Smooth muscle cell (in vitro differentiated cells): Measurements from ENCODE around the gene NMNAT2. TPM values are rescaled to one million over a fixed set of nuclear protein-coding genes. Genes with fewer than 3 reads are reported as not detected.

Experiments
- DNase-seq: peaks from one replicate; lab custom pipeline; 2025; ENCODE audit not compliant: unreplicated experiment; lab: John Stamatoyannopoulos, UW
- H2AFZ ChIP-seq: fragments of 200-600 bp; sonication (generic); 2 replicates; pipeline ENCODE4 v1.6.0; 2016; ENCODE audit warnings: antibody characterized with exemption, low read depth, mild to moderate bottlenecking
- H3F3A ChIP-seq: fragments of 200-600 bp; sonication (generic); 2 replicates; pipeline ENCODE4 v1.6.0; 2017; ENCODE audit warnings: antibody characterized with exemption, low read depth
- H3K27ac ChIP-seq: fragments of 200-600 bp; sonication (generic); 2 replicates; pipeline ENCODE4 v1.5.1; 2016; ENCODE audit warnings: low read depth, mild to moderate bottlenecking
- H3K27me3 ChIP-seq: fragments of 200-600 bp; sonication (generic); 2 replicates; pipeline ENCODE4 v1.6.1; 2016; ENCODE audit warnings: low read depth, mild to moderate bottlenecking
- H3K36me3 ChIP-seq: fragments of 200-600 bp; sonication (generic); 2 replicates; pipeline ENCODE4 v1.5.1; 2016; ENCODE audit warnings: low read depth
- H3K4me1 ChIP-seq: fragments of 200-600 bp; sonication (generic); 2 replicates; pipeline ENCODE4 v1.5.1; 2016; ENCODE audit warnings: low read depth
- H3K4me2 ChIP-seq: fragments of 200-600 bp; sonication (generic); 2 replicates; pipeline ENCODE4 v1.6.0; 2016; ENCODE audit warnings: mild to moderate bottlenecking
- H3K4me3 ChIP-seq: fragments of 200-600 bp; sonication (generic); 2 replicates; pipeline ENCODE4 v1.5.1; 2016; ENCODE audit warnings: mild to moderate bottlenecking
- H3K79me2 ChIP-seq: fragments of 200-600 bp; sonication (generic); 2 replicates; pipeline ENCODE4 v1.6.0; 2016; ENCODE audit warnings: low read depth, mild to moderate bottlenecking
- H3K9ac ChIP-seq: fragments of 200-600 bp; sonication (generic); 2 replicates; pipeline ENCODE4 v1.6.0; 2016; ENCODE audit warnings: low read depth
- H3K9me3 ChIP-seq: fragments of 200-600 bp; sonication (generic); replicated peaks from 2 replicates; pipeline ENCODE4 v1.5.1; 2016; ENCODE audit warnings: low read depth
- H4K20me1 ChIP-seq: fragments of 200-600 bp; sonication (generic); 2 replicates; pipeline ENCODE4 v1.6.0; 2016; ENCODE audit warnings: low read depth
- CTCF ChIP-seq: fragments of 200-600 bp; sonication (generic); IDR thresholded peaks from 2 replicates; pipeline ENCODE4 v1.5.1; 2017; ENCODE audit warnings: borderline replicate concordance, mild to moderate bottlenecking, antibody characterized with exemption; ENCODE audit not compliant: insufficient read depth, poor library complexity, severe bottlenecking
- WGBS: methylation state at CpG from one replicate; pipeline ENCODE4 v1.1.7; 2016; ENCODE audit warnings: low lambda C conversion rate; 5-methylcytosine and 5-hydroxymethylcytosine counted together
- polyA plus RNA-seq: library from polyadenylated mRNA; unstranded; fragments of >200 nt; fragmentation: Nextera tagmentation; extraction: Ambion mirVana; gene quantifications from 2 replicates; pipeline ENCODE4 v1.2.1, GENCODE V29; 2016
- total RNA-seq: library from RNA; depleted of rRNA; stranded (reverse); fragments of >200 nt; gene quantifications from 2 replicates; pipeline ENCODE4 v1.2.3, GENCODE V29; 2014

NMNAT2 gene
- total and polyA plus RNA-seq, 2 experiments from 2014 or later, result 0.22 to 0.43 TPM

DNA sequence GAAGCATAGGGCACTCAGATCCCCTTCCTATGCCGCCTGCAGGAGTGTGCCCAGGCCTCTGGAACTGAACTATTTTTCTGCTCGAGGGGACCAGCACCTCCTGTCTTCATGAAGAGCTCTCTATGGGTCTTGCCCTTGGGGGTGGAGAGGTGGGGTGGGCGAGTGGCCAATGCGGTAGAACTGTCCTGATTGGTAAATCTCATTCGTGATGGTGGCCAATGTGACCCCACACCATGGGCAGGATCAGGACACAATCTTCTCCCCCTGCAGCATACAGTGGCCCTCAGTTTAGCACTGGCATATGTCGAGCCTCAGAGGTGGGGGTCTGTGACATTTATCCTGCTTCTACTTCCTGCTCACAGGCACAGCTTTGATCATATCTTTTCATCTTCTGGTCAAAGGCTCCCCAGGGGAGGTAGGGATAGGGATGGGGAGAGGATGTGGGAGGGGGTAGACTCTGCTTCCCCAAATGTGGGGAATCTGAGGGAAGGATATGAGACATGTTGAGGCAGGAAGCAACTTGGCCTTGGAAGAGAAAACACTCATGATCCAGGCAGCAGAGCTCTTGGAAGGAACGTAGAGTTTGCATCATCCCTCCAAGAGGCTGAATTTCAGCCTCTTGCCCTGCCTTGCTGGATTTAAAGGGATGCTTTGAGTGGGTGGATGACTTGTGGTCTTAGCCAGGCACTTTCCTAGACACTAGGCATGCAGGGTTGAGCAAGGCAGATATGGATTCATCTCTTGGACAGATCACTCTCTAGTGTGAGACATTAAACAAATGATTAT, 150.3 kb downstream of the NMNAT2 start:
- Histone ChIP-seq H3K27ac (peak overlapping the region; percentile 80), H3K9ac (no peak overlapping the region), H2AFZ (no peak overlapping the region), H4K20me1 (no peaks in the 10 kb centered on the region), H3K36me3 (no peaks in the 10 kb centered on the region), H3K79me2 (no peaks in the 10 kb centered on the region), H3K27me3 (no peaks in the 10 kb centered on the region), H3K4me2 (peak overlapping the region; percentile 32), H3F3A (peaks cover 25% of the 10 kb centered on the region), H3K4me1 (peaks cover 11% of the 10 kb centered on the region), H3K4me3 (no peak overlapping the region), H3K9me3 (no peaks in the 10 kb centered on the region)
- TF ChIP-seq CTCF, result no peak
- 72% methylated on average over 7 of the region's 7 CpGs for WGBS
- no peak for DNase-seq

GRCh38 chr1:183263886-183264602, 154.1 kb downstream of the NMNAT2 start:
- Histone ChIP-seq H3K79me2 (no peaks in the 10 kb centered on the region), H3K27me3 (no peaks in the 10 kb centered on the region), H3K36me3 (no peaks in the 10 kb centered on the region), H3K27ac (no peak overlapping the region), H3K4me2 (no peak overlapping the region), H3F3A (peaks cover under 1% of the 10 kb centered on the region), H4K20me1 (no peaks in the 10 kb centered on the region), H3K4me1 (no peaks in the 10 kb centered on the region), H3K4me3 (no peak overlapping the region), H3K9ac (no peak overlapping the region), H3K9me3 (no peaks in the 10 kb centered on the region), H2AFZ (no peak overlapping the region)
- 80% methylated on average over 6 of the region's 6 CpGs for WGBS
- TF ChIP-seq CTCF, result no peak
- no peak for DNase-seq

DNA sequence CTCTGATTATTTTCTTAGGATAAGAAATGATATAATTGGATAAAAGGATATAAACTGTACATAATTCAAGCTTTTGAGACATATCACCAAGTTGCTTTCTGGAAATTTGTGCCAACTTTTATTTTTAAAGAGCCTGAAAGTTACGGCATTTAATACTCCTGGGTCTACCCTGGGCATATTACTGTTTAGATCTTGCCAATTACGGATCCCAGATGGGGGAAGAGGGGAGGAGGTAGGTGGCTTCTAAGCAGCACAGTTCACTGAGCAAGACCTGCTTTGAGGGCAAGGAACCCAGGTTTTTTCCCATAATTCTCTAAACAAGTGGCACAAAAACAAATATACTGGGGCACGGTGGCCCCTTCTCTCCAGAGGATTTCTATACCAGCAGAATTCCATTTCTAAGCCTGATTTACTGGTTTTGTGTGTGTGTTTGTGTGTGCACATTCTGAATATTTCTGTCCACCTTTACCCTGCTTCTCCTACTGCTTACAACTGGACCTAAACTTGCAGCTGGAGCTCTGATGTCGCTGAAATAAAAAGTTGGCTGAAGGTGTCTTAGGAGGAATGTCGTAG, 155.5 kb downstream of the NMNAT2 start:
- no peak for DNase-seq
- Histone ChIP-seq H3K27me3 (no peaks in the 10 kb centered on the region), H3F3A (no peaks in the 10 kb centered on the region), H3K4me2 (no peak overlapping the region), H3K27ac (no peak overlapping the region), H4K20me1 (no peaks in the 10 kb centered on the region), H3K4me3 (no peak overlapping the region), H2AFZ (peak overlapping the region; percentile 25), H3K36me3 (no peaks in the 10 kb centered on the region), H3K9me3 (no peaks in the 10 kb centered on the region), H3K9ac (no peak overlapping the region), H3K79me2 (no peaks in the 10 kb centered on the region), H3K4me1 (no peaks in the 10 kb centered on the region)
- no peak for TF ChIP-seq CTCF
- 90% methylated on average over 5 of the region's 5 CpGs for WGBS
